Tibial artery (tissue), 4 donors: ENCODE results near the gene LYZ.

ENCODE experiments used
- DNase-seq, 2 donors: peaks; one replicate each; pipeline ENCODE4 v3.0.0-alpha.2; 2019
- H3K27ac ChIP-seq, 2 donors: fragments of 200-600 bp; sonication (generic) in 1 of 2; 1 replicate in 1 of 2; 2 replicates in 1 of 2; pipeline ENCODE4 v1.5.1; 2018 to 2019; ENCODE audit warnings: mild to moderate bottlenecking in 1 of 2
- H3K27me3 ChIP-seq, 2 donors: fragments of 200-600 bp; sonication (generic) in 1 of 2; one replicate each; pipeline versions ENCODE4 v1.5.1 to v1.6.0; 2016 to 2019
- H3K36me3 ChIP-seq, 3 donors: fragments of 200-600 bp; sonication (generic) in 2 of 3; one replicate each; pipeline ENCODE4 v1.5.1; 2016 to 2019; ENCODE audit warnings: mild to moderate bottlenecking in 2 of 3
- H3K4me1 ChIP-seq, 4 donors: fragments of 200-600 bp; sonication (generic) in 2 of 4; 1 replicate in 3 of 4; 2 replicates in 1 of 4; pipeline ENCODE4 v1.5.1; 2016 to 2019
- H3K4me3 ChIP-seq, 2 donors: fragments of 200-600 bp; sonication (generic) in 1 of 2; 1 replicate in 1 of 2; 2 replicates in 1 of 2; pipeline ENCODE4 v1.5.1; 2018 to 2019; ENCODE audit warnings: mild to moderate bottlenecking in 2 of 2
- H3K9me3 ChIP-seq, 3 donors: fragments of 200-600 bp; sonication (generic) in 1 of 3; one replicate each; pipeline ENCODE4 v1.5.1; 2016 to 2019
- CTCF ChIP-seq, 2 experiments: fragments of 200-600 bp in 1 of 2; fragments of 450-650 bp in 1 of 2; IDR thresholded peaks; one replicate each; pipeline ENCODE4 v1.5.1; 2017 to 2019; ENCODE audit warnings: antibody characterized with exemption in 2 of 2, mild to moderate bottlenecking in 1 of 2, moderate library complexity in 1 of 2
- intact Hi-C: fragments of 100-400 bp; cut with DNase I; formaldehyde crosslinking; loops from one replicate; pipeline ENCODE4 v1.15.0; 2023; ENCODE audit warnings: low total_unique reads

The LYZ gene

GRCh38 chr12:69354556-69355187, 6.5 kb downstream of the LYZ start:
- no peak for DNase-seq
- H3K4me1 ChIP-seq = peaks cover 0 to 13% (median 0%) of the 10 kb centered on the region in 4 donors
- no peaks in the 10 kb centered on the region for H3K27me3 ChIP-seq
- intact Hi-C loops = loop anchor here (10.0 kb wide), 1 partner anchor 290 kb away; no protein-coding TSS in a partner anchor
- no peak for TF ChIP-seq CTCF (IDR thresholded peaks at IDR 0.05)
- no peak overlapping the region for H3K4me3 ChIP-seq
- H3K9me3 ChIP-seq = no peaks in the 10 kb centered on the region
- H3K36me3 ChIP-seq = no peaks in the 10 kb centered on the region
- H3K27ac ChIP-seq = no peak overlapping the region

DNA sequence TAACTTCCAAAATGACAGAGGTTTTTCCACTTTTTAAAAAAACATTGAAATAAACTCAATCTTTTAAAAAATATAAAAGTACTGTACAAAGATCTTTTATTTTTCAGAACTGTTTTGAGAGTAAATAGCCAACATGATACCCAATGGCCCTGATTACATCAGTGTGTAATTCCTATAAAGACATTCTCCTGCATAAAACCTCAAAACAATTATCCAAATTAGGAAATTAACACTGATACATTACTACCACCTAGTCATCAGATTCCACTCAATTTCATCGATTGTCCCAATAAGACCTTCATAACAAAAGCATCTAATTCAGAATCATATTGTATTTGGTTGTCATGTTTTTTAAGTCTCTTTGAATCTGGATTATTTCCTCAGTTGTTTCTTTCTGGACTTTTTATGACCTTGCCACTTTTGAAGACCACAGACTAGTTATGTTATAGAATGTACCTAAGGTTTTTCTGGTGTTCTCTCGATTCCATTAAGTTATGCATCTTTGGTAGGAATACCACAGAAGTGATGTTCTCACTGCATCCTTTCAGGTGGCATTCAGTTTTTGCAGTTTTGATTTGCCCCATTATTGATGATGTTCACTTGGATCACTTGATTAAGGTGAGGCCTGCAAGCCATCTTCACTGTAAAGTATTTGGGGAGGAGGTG, 7.3 kb downstream of the LYZ start:
- Histone ChIP-seq H3K9me3 (no peaks in the 10 kb centered on the region), H3K4me1 (peaks cover 0 to 14% (median 1%) of the 10 kb centered on the region in 4 donors), H3K27ac (no peak overlapping the region), H3K4me3 (no peak overlapping the region), H3K27me3 (no peaks in the 10 kb centered on the region), H3K36me3 (no peaks in the 10 kb centered on the region)
- no peak for TF ChIP-seq CTCF (IDR thresholded peaks at IDR 0.05)
- DNase-seq = no peak
- intact Hi-C loops = loop anchor here (10.0 kb wide), 1 partner anchor 289 kb away; no protein-coding TSS in a partner anchor

GRCh38 chr12:69359531-69360347, 11.6 kb downstream of the LYZ start, which contains the start of gene YEATS4:
Gene YEATS4, plus strand, starts transcription at chr12:69359743. Its CDS starts 230 bp downstream, at chr12:69359973.
- no peaks in the 10 kb centered on the region for H3K36me3 ChIP-seq
- DNase-seq = peak; percentile 82 to 93
- peaks cover 0 to 20% (median 4%) of the 10 kb centered on the region in 4 donors for H3K4me1 ChIP-seq
- peak in 1 of 2 experiments; percentile 24 for TF ChIP-seq CTCF (IDR thresholded peaks at IDR 0.05)
- H3K27ac ChIP-seq = peak within 1 kb of the TSS; percentile 95 to 99
- no peaks in the 10 kb centered on the region for H3K27me3 ChIP-seq
- no peaks in the 10 kb centered on the region for H3K9me3 ChIP-seq
- peak within 1 kb of the TSS; percentile 78 to 96 for H3K4me3 ChIP-seq
- intact Hi-C loops = loop anchor here (10.0 kb wide), 1 partner anchor 285 kb away; no protein-coding TSS in a partner anchor

GRCh38 chr12:69360348-69360672, 12.1 kb downstream of the LYZ start:
- H3K4me1 ChIP-seq = peaks cover 0 to 20% (median 4%) of the 10 kb centered on the region in 4 donors
- no peaks in the 10 kb centered on the region for H3K27me3 ChIP-seq
- no peaks in the 10 kb centered on the region for H3K9me3 ChIP-seq
- peak overlapping the region; percentile 95 to 99 for H3K27ac ChIP-seq
- DNase-seq = no peak
- peak overlapping the region; percentile 78 to 96 for H3K4me3 ChIP-seq
- H3K36me3 ChIP-seq = no peaks in the 10 kb centered on the region
- TF ChIP-seq CTCF (IDR thresholded peaks at IDR 0.05) = no peak
- intact Hi-C loops = no loop called here

GRCh38 chr12:69366796-69367195, 18.6 kb downstream of the LYZ start:
- Histone ChIP-seq H3K4me3 (no peak overlapping the region), H3K9me3 (no peaks in the 10 kb centered on the region), H3K27me3 (no peaks in the 10 kb centered on the region), H3K27ac (no peak overlapping the region), H3K36me3 (peaks cover 14 to 38% (median 24%) of the 10 kb centered on the region in 3 donors), H3K4me1 (no peaks in the 10 kb centered on the region)
- no peak for DNase-seq
- intact Hi-C loops = no loop called here
- TF ChIP-seq CTCF (IDR thresholded peaks at IDR 0.05) = no peak
